GM23338 (cell line): ENCODE measurements around the gene MPL.

Experiments
- CREB1 ChIP-seq: fragments of 250-450 bp; sonication (Bioruptor Pico); IDR thresholded peaks from 2 replicates; pipeline ENCODE4 v1.5.0; 2020; ENCODE audit warnings: low read depth, mild to moderate bottlenecking, moderate library complexity
- EZH2 ChIP-seq: fragments of 200-600 bp; sonication (generic); IDR thresholded peaks from one replicate; pipeline ENCODE4 v1.8.0; 2017; ENCODE audit warnings: antibody characterized with exemption, mild to moderate bottlenecking, low read depth; ENCODE audit not compliant: unreplicated experiment
- EZH2phosphoT487 ChIP-seq: fragments of 200-600 bp; sonication (generic); IDR thresholded peaks from one replicate; pipeline ENCODE4 v1.8.1; 2018; ENCODE audit warnings: antibody characterized with exemption; ENCODE audit not compliant: unreplicated experiment
- JUNB ChIP-seq: IDR thresholded peaks from one replicate; pipeline ENCODE4 v1.6.1; 2016; ENCODE audit warnings: antibody characterized with exemption; ENCODE audit not compliant: unreplicated experiment
- NANOG ChIP-seq: IDR thresholded peaks from 2 replicates; pipeline ENCODE4 v1.6.1; 2016; ENCODE audit warnings: antibody characterized with exemption, borderline replicate concordance
- POLR2AphosphoS5 ChIP-seq: IDR thresholded peaks from 2 replicates; pipeline ENCODE4 v1.6.1; 2016; ENCODE audit warnings: antibody characterized with exemption, low read depth
- ZNF114 ChIP-seq: fragments of 250-450 bp; sonication (Bioruptor Pico); IDR thresholded peaks from 2 replicates; pipeline ENCODE4 v1.5.0; 2020; ENCODE audit warnings: mild to moderate bottlenecking, moderate library complexity
- ZNF331 ChIP-seq: fragments of 250-450 bp; sonication (Bioruptor Pico); IDR thresholded peaks from 2 replicates; pipeline ENCODE4 v1.5.0; 2020; ENCODE audit warnings: low read depth, mild to moderate bottlenecking, moderate library complexity
- TF ChIP-seq, protein P1 (sequence below), 2 experiments: fragments of 200-600 bp in 1 of 2; sonication (generic) in 1 of 2; conservative IDR thresholded peaks; 2 replicates each; pipeline versions ENCODE4 v1.5.1 to v1.6.1; 2016 to 2017; ENCODE audit warnings: antibody characterized with exemption in 2 of 2, low read depth in 2 of 2, mild to moderate bottlenecking in 2 of 2, moderate library complexity in 1 of 2
- TF ChIP-seq, protein P2 (sequence below): IDR thresholded peaks from one replicate; pipeline ENCODE4 v1.6.1; 2018; ENCODE audit warnings: antibody characterized with exemption; ENCODE audit not compliant: unreplicated experiment
- TF ChIP-seq, protein P3 (sequence below): IDR thresholded peaks from 2 replicates; pipeline ENCODE4 v1.6.1; 2016; ENCODE audit warnings: antibody characterized with exemption

DNA sequence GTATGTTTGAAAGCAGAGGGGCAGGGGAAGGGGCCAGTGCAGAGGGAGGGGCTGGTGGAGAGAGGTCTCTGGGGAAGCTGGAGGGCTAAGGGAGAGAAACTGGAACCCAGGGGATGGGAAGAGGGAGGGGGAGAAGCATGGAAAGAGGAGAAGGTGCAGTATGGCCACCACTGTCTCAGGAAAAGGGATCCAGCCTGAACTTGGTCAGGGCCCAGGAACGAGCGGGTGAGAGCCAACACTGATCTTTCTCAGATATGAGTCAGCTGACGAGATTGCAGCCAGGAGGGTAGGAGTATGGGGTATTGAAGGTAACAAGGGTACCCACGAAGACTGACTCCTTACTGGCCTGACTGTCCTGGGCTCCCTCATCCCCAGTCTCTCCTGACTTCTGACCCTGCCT, 18.8 kb upstream of the MPL start:
- TF ChIP-seq, protein P1, sequence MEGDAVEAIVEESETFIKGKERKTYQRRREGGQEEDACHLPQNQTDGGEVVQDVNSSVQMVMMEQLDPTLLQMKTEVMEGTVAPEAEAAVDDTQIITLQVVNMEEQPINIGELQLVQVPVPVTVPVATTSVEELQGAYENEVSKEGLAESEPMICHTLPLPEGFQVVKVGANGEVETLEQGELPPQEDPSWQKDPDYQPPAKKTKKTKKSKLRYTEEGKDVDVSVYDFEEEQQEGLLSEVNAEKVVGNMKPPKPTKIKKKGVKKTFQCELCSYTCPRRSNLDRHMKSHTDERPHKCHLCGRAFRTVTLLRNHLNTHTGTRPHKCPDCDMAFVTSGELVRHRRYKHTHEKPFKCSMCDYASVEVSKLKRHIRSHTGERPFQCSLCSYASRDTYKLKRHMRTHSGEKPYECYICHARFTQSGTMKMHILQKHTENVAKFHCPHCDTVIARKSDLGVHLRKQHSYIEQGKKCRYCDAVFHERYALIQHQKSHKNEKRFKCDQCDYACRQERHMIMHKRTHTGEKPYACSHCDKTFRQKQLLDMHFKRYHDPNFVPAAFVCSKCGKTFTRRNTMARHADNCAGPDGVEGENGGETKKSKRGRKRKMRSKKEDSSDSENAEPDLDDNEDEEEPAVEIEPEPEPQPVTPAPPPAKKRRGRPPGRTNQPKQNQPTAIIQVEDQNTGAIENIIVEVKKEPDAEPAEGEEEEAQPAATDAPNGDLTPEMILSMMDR (conservative IDR thresholded peaks at IDR 0.05; ENCODE audit: low read depth in 2 of 2), result no peak
- TF ChIP-seq POLR2AphosphoS5 (no peak), EZH2phosphoT487 (no peak), EZH2 (no peak), CREB1 (no peak), ZNF114 (CRISPR knock-in tag) (no peak), NANOG (no peak), JUNB (no peak), ZNF331 (CRISPR knock-in tag) (no peak)
- TF ChIP-seq, protein P2, sequence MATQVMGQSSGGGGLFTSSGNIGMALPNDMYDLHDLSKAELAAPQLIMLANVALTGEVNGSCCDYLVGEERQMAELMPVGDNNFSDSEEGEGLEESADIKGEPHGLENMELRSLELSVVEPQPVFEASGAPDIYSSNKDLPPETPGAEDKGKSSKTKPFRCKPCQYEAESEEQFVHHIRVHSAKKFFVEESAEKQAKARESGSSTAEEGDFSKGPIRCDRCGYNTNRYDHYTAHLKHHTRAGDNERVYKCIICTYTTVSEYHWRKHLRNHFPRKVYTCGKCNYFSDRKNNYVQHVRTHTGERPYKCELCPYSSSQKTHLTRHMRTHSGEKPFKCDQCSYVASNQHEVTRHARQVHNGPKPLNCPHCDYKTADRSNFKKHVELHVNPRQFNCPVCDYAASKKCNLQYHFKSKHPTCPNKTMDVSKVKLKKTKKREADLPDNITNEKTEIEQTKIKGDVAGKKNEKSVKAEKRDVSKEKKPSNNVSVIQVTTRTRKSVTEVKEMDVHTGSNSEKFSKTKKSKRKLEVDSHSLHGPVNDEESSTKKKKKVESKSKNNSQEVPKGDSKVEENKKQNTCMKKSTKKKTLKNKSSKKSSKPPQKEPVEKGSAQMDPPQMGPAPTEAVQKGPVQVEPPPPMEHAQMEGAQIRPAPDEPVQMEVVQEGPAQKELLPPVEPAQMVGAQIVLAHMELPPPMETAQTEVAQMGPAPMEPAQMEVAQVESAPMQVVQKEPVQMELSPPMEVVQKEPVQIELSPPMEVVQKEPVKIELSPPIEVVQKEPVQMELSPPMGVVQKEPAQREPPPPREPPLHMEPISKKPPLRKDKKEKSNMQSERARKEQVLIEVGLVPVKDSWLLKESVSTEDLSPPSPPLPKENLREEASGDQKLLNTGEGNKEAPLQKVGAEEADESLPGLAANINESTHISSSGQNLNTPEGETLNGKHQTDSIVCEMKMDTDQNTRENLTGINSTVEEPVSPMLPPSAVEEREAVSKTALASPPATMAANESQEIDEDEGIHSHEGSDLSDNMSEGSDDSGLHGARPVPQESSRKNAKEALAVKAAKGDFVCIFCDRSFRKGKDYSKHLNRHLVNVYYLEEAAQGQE, result no peak
- TF ChIP-seq, protein P3, sequence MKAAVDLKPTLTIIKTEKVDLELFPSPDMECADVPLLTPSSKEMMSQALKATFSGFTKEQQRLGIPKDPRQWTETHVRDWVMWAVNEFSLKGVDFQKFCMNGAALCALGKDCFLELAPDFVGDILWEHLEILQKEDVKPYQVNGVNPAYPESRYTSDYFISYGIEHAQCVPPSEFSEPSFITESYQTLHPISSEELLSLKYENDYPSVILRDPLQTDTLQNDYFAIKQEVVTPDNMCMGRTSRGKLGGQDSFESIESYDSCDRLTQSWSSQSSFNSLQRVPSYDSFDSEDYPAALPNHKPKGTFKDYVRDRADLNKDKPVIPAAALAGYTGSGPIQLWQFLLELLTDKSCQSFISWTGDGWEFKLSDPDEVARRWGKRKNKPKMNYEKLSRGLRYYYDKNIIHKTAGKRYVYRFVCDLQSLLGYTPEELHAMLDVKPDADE, result no peak
